K562 (cell line): Measurements from ENCODE around the gene MGAT4B. TPM values are rescaled to one million over a fixed set of nuclear protein-coding genes. Genes with fewer than 3 reads are reported as not detected.

ENCODE experiments used
- ATF3 ChIP-seq, 2 experiments: fragments of 450-650 bp in 1 of 2; sonication (generic) in 1 of 2; formaldehyde crosslinking in 1 of 2; IDR thresholded peaks in 1 of 2; conservative IDR thresholded peaks in 1 of 2; 2 replicates each; pipeline versions ENCODE4 v1.6.1 to v1.8.1; 2016 to 2023; ENCODE audit warnings: mild to moderate bottlenecking in 2 of 2, moderate library complexity in 2 of 2, inconsistent platforms in 1 of 2, missing genetic modification reagents in 1 of 2
- CHAMP1 ChIP-seq: fragments of 450-650 bp; IDR thresholded peaks from 2 replicates; pipeline ENCODE4 v1.6.1; 2016; ENCODE audit warnings: mild to moderate bottlenecking
- DMBX1 ChIP-seq: fragments of 250-450 bp; sonication (Bioruptor Pico); IDR thresholded peaks from 2 replicates; pipeline ENCODE4 v1.8.0; 2022; ENCODE audit warnings: inconsistent platforms, mild to moderate bottlenecking, moderate library complexity, borderline replicate concordance
- ELF2 ChIP-seq: fragments of 250-450 bp; sonication (Bioruptor Pico); IDR thresholded peaks from 2 replicates; pipeline ENCODE4 v1.5.0; 2021; ENCODE audit warnings: mild to moderate bottlenecking
- HBP1 ChIP-seq: fragments of 450-650 bp; formaldehyde crosslinking; IDR thresholded peaks from 2 replicates; pipeline ENCODE4 v1.4.0; 2022; ENCODE audit warnings: missing genetic modification characterization
- HMGXB4 ChIP-seq: sonication (generic); formaldehyde crosslinking; IDR thresholded peaks from 2 replicates; pipeline ENCODE4 v1.8.1; 2023; ENCODE audit warnings: mild to moderate bottlenecking, missing genetic modification reagents
- POLR2AphosphoS5 ChIP-seq: IDR thresholded peaks from 2 replicates; pipeline ENCODE4 v1.6.1; 2011; ENCODE audit warnings: mild to moderate bottlenecking, low read depth, low read length, moderate library complexity; ENCODE audit not compliant: control insufficient read depth, insufficient read depth
- PRMT5 ChIP-seq: sonication (generic); formaldehyde crosslinking; IDR thresholded peaks from 2 replicates; pipeline ENCODE4 v1.5.0; 2020; ENCODE audit warnings: missing genetic modification reagents
- TAF7 ChIP-seq: fragments of 450-650 bp; IDR thresholded peaks from 2 replicates; pipeline ENCODE4 v1.6.1; 2016; ENCODE audit warnings: missing genetic modification characterization, missing compliant biosample characterization
- ZBTB12 ChIP-seq: fragments of 250-450 bp; sonication (Bioruptor Pico); IDR thresholded peaks from 2 replicates; pipeline ENCODE4 v1.4.0; 2020
- ZBTB7A ChIP-seq: IDR thresholded peaks from 2 replicates; pipeline ENCODE4 v1.6.1; 2011; ENCODE audit warnings: low read depth, mild to moderate bottlenecking, low read length, moderate library complexity, borderline replicate concordance; ENCODE audit not compliant: control insufficient read depth
- ZC3H8 ChIP-seq: fragments of 450-650 bp; IDR thresholded peaks from 2 replicates; pipeline ENCODE4 v1.6.1; 2017
- ZNF253 ChIP-seq: fragments of 250-450 bp; sonication (Bioruptor Pico); conservative IDR thresholded peaks from 2 replicates; pipeline ENCODE4 v1.6.1; 2021; ENCODE audit warnings: mild to moderate bottlenecking
- polyA plus RNA-seq, 8 experiments: library from polyadenylated mRNA; depleted of rRNA in 4 of 8; stranded (reverse) in 5 of 8; unstranded in 3 of 8; fragments of >200 nt; fragmentation: Nextera tagmentation in 2 of 8; fragmentation: Illumina TruSeq in 1 of 8; extraction: Ambion mirVana in 2 of 8; extraction: Trizol in 1 of 8; gene quantifications; 2 replicates each; pipeline versions ENCODE4 v1.2.1 to v1.2.3, GENCODE V29; 2011 to 2014; ENCODE audit warnings: inconsistent platforms in 1 of 8, missing spikeins in 1 of 8
- total RNA-seq, 7 experiments: library from RNA; depleted of rRNA in 6 of 7; stranded (reverse); fragments of >200 nt in 6 of 7; fragmentation: Illumina TruSeq in 2 of 7; extraction: Trizol in 2 of 7; gene quantifications; 2 replicates each; pipeline versions ENCODE4 v1.2.1 to v1.2.3, GENCODE V29; 2011 to 2021; ENCODE audit warnings: low replicate concordance in 1 of 7

The MGAT4B gene
- total and polyA plus RNA-seq, 9 of the 15 experiments (the other 6 are each of a cell fraction or from before 2014, with no cell fraction given): 0.34 to 133 (median 75.4) TPM

- TF ChIP-seq HMGXB4 (CRISPR knock-in tag) (no peak), PRMT5 (no peak), ZBTB7A (no peak), ZC3H8 (no peak), ZNF253 (CRISPR knock-in tag) (no peak), ATF3 (IDR thresholded peaks at IDR 0.05) (no peak), ATF3 (CRISPR knock-in tag; conservative IDR thresholded peaks at IDR 0.05) (no peak), ELF2 (CRISPR knock-in tag) (0 out of 2 replicates have a peak, but pooled peaks have one; percentile 18), DMBX1 (CRISPR knock-in tag) (no peak), CHAMP1 (no peak), POLR2AphosphoS5 (peak; percentile 6; the same call in 1 of the 2 replicates), ZBTB12 (CRISPR knock-in tag) (no peak), HBP1 (no peak), TAF7 (tag) (no peak)
Measured at GRCh38 chr5:179824745-179825112, 18.1 kb upstream of the MGAT4B start (continued).
